Astrocyte (in vitro differentiated cells and primary cell): ENCODE measurements around the gene CMPK1.

Source experiments
- CTCF ChIP-seq: IDR thresholded peaks from 2 replicates; pipeline ENCODE4 v1.5.1; 2011; ENCODE audit warnings: low read depth, mild to moderate bottlenecking, inconsistent platforms, low read length, moderate library complexity; ENCODE audit not compliant: insufficient read depth
- EZH2 ChIP-seq: IDR thresholded peaks from 2 replicates; pipeline ENCODE4 v1.6.1; 2012; ENCODE audit warnings: mild to moderate bottlenecking, low read length, inconsistent platforms; ENCODE audit not compliant: insufficient read depth

DNA sequence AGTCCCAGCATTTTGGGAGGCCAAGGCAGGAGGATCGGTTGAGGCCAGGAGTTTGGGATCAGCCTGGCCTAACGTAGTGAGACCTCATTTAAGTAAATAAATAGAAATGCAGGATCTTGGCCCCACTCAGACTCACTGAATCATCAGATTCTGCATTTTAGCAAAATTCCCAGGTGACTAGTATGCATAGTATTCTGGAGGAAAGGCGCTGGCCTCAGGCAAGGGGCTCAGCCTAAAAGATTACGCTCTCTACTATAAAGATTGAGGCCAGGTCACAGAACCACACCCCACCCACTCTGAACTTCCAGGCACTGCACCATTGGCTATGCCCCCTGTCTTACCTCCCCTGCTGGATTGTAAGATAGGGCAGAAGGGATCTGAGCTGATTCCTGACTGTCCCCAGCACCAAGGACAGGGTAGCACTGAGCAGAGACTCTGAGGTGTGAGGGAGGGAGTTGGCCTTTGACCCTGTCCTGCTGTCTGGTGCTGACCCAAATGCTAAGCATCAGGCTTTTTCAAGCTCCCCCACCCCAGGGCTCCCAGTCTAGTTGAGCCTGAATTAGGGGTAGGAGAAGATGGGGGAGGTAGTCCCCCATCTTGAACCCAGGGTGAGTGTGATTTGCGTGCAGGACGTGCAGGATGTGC lies 85.2 kb downstream of the CMPK1 start:
- TF ChIP-seq CTCF (no peak), EZH2 (no peak)
